Astrocyte (in vitro differentiated cells and primary cell): ENCODE results near the gene WDCP.

Source experiments
- EZH2 ChIP-seq: IDR thresholded peaks from 2 replicates; pipeline ENCODE4 v1.6.1; 2012; ENCODE audit warnings: mild to moderate bottlenecking, low read length, inconsistent platforms; ENCODE audit not compliant: insufficient read depth
- TF ChIP-seq, protein P1 (sequence below): IDR thresholded peaks from 2 replicates; pipeline ENCODE4 v1.5.1; 2011; ENCODE audit warnings: low read depth, mild to moderate bottlenecking, inconsistent platforms, low read length, moderate library complexity; ENCODE audit not compliant: insufficient read depth

DNA sequence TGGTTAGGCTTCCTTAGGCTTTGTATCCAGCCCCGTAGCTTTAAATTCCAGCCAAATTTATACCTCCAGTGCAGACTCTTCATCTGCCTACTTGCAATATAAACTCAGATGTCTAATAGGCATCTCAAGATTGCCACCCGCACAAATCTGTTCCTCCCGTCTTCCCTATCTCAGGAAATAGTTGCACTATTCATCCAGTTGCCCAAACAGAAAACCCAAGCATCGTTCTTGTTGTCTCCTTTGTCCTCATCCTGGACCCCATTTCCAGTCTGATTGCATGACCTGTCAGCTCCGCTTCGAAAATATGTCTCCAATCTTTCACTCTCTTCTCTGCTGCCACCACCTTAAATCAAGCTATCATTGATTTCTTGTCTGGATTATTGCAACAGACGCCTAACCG is 4.6 kb upstream of the WDCP start:
- TF ChIP-seq, protein P1, sequence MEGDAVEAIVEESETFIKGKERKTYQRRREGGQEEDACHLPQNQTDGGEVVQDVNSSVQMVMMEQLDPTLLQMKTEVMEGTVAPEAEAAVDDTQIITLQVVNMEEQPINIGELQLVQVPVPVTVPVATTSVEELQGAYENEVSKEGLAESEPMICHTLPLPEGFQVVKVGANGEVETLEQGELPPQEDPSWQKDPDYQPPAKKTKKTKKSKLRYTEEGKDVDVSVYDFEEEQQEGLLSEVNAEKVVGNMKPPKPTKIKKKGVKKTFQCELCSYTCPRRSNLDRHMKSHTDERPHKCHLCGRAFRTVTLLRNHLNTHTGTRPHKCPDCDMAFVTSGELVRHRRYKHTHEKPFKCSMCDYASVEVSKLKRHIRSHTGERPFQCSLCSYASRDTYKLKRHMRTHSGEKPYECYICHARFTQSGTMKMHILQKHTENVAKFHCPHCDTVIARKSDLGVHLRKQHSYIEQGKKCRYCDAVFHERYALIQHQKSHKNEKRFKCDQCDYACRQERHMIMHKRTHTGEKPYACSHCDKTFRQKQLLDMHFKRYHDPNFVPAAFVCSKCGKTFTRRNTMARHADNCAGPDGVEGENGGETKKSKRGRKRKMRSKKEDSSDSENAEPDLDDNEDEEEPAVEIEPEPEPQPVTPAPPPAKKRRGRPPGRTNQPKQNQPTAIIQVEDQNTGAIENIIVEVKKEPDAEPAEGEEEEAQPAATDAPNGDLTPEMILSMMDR: no peak
- TF ChIP-seq EZH2: no peak
